Activated CD4-positive, alpha-beta T cell treated with anti-CD3 and anti-CD28 coated beads for 24 hours (primary cell): ENCODE results near the gene UTY.
"Not testable (repeated sequence)": the region's sequence is repeated elsewhere in the genome, so short reads cannot be mapped to it uniquely, and the experiment has no call there.

Source experiments
- DNase-seq, 2 donors: peaks; one replicate each; pipeline ENCODE4 v3.0.0-alpha.2; 2020; ENCODE audit warnings: low read depth in 2 of 2

UTY gene

GRCh38 chrY:13299411-13299810 lies 180.4 kb downstream of the UTY start:
- DNase-seq = no peak

GRCh38 chrY:13296176-13296890 lies 183.5 kb downstream of the UTY start:
- no peak for DNase-seq

- no peak for DNase-seq
Measured at GRCh38 chrY:13295026-13295425, 184.8 kb downstream of the UTY start.

GRCh38 chrY:13291199-13291598 lies 188.6 kb downstream of the UTY start:
- DNase-seq = no peak

GRCh38 chrY:13282151-13283054 lies 197.4 kb downstream of the UTY start:
- not testable (repeated sequence) for DNase-seq

- DNase-seq = no peak
Measured at GRCh38 chrY:13279561-13279960, 200.3 kb downstream of the UTY start.

- DNase-seq = no peak
Measured at GRCh38 chrY:13271706-13272105, 208.1 kb downstream of the UTY start.

GRCh38 chrY:13253941-13254440 lies 225.8 kb downstream of the UTY start:
- DNase-seq = not testable (repeated sequence)

DNA sequence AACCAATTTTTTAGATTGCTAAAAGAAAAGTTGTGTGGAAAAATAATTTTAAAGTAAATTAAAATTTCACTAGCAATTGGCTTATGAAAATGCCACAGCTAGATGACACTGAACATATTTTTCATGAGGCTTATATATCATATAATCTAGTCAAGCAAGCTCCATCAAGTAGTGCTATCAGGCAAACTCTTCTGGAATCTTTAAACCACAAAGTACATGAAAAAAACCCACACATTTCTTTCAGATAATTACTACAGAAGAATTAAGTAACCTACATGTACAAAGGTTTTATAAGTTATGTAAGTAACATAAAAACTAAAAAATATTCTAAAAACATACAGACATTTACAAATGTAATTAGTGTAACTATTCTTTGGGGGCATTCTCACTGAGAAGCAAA lies 229.4 kb downstream of the UTY start:
- DNase-seq = no peak

DNA sequence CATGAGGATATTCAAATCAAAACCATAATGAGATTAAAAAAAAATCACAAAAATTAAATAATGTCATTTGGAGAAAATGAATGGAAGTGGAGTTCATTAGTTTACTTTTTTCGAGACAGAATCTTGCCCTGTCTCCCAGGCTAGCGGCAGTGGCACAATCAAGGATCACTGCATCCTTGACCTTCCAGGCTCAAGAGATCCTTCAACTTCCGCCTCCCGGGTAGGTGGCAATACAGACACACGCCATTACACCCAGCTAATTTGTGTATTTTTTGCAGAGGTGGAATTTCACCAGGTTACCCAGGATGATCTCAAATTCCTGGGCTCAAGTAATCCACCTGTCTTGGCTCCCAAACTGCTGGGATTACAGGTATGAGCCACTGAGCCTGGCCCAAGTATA lies 236.1 kb downstream of the UTY start:
- DNase-seq = no peak

- DNase-seq = no peak
Measured at GRCh38 chrY:13233901-13234300, 245.9 kb downstream of the UTY start.

- no peak for DNase-seq
Measured at GRCh38 chrY:13233118-13233517, 246.7 kb downstream of the UTY start.

DNA sequence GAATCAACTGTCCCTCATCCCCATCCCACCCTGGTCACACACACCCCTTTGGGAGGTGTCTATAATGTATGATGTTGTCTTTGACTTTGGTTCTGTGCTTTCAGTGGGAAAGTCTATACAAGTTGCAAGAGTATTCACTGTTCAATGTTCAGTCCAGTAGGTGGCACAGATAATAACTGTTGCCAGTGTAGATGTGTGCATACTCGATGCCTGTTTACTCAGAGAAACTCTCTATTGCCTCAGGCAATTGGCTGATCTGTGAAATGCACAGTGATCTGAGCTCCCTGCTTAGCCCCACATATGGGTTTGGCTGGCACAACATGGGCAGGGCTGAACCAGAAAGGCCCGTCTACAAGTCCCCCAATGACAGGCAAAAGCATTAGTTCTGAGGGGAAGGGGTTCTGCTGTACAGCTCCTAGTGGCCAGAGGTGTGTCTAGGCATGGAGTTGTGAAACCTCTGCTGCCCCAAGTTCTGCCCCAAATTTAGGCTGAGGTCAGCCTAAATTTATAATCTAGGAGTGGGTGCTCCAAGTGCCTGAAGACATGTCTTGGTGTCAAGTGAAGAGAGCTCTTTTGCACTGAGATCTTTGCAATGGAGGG lies 252.4 kb downstream of the UTY start:
- no peak for DNase-seq

- no peak for DNase-seq
Measured at GRCh38 chrY:13210961-13211646, 268.7 kb downstream of the UTY start.

GRCh38 chrY:13205214-13205613 lies 274.6 kb downstream of the UTY start:
- DNase-seq = no peak
